ENCODE measurements around the gene EAF1. TPM values are rescaled to one million over a fixed set of nuclear protein-coding genes. Genes with fewer than 3 reads are reported as not detected.

The EAF1 gene
- total and polyA plus RNA-seq, 7 donors, result 7.2 to 17.8 (median 11.8) TPM

DNA sequence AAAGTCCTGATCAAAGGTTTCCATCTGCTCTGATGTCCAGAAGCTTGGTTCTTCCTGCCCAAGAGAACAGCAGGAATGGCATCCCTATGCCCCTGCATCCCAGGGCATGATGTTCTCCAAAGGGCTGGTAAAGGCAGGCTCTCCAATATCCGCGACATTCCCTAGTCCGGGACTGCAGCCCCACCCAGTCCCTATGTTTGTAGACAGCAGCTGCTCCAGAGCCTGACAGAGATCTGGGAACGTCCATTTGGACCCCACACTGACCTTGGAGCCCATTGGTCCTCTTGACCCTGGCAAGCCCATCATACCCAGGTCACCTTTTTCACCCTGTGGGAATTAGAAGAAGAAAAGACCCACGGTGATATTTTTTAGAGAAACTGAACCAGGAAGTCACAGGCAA lies 47.8 kb downstream of the EAF1 start:
- 30 to 56% methylated on average over 5 of the region's 5 CpGs for WGBS, 2 donors
- intact Hi-C loops (cut with DNase I), result no loop called here
- H3K4me1 ChIP-seq, result no peaks in the 10 kb centered on the region
- no peak overlapping the region for H3K27ac ChIP-seq
- TF ChIP-seq, protein P1, sequence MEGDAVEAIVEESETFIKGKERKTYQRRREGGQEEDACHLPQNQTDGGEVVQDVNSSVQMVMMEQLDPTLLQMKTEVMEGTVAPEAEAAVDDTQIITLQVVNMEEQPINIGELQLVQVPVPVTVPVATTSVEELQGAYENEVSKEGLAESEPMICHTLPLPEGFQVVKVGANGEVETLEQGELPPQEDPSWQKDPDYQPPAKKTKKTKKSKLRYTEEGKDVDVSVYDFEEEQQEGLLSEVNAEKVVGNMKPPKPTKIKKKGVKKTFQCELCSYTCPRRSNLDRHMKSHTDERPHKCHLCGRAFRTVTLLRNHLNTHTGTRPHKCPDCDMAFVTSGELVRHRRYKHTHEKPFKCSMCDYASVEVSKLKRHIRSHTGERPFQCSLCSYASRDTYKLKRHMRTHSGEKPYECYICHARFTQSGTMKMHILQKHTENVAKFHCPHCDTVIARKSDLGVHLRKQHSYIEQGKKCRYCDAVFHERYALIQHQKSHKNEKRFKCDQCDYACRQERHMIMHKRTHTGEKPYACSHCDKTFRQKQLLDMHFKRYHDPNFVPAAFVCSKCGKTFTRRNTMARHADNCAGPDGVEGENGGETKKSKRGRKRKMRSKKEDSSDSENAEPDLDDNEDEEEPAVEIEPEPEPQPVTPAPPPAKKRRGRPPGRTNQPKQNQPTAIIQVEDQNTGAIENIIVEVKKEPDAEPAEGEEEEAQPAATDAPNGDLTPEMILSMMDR (IDR thresholded peaks at IDR 0.05), result no peak
- TF ChIP-seq POLR2AphosphoS5 (IDR thresholded peaks at IDR 0.05) (no peak), POLR2A (IDR thresholded peaks at IDR 0.05) (no peak), EP300 (IDR thresholded peaks at IDR 0.05) (no peak)
- no peaks in the 10 kb centered on the region for H3K36me3 ChIP-seq
- H3K9me3 ChIP-seq, result no peaks in the 10 kb centered on the region
- H3K4me3 ChIP-seq, result no peak overlapping the region
- DNase-seq, result no peak
- H3K27me3 ChIP-seq, result no peaks in the 10 kb centered on the region

DNA sequence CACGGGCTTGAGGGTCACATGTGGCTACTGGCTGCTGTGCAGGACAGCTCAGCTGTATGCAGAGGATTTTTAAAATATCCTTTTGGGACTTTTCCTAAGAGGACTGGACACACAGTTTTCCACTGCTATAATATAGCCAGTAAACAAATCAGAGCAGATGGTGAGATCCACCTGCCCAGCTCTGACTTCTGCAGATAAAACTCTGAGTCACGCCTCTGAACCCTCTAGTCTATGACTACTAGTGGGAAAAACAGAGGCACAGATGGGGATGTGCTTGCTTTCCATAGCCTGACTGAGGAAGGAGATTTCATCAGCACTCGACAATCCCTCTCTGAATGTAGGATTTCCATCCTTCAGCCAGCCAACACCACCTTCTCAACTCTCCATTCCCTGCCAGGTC lies 49.0 kb downstream of the EAF1 start:
- intact Hi-C loops (cut with DNase I), result no loop called here
- TF ChIP-seq POLR2AphosphoS5 (IDR thresholded peaks at IDR 0.05) (no peak), EP300 (IDR thresholded peaks at IDR 0.05) (no peak), POLR2A (IDR thresholded peaks at IDR 0.05) (no peak)
- TF ChIP-seq, protein P1 (IDR thresholded peaks at IDR 0.05), result no peak
- Histone ChIP-seq H3K27ac (no peak overlapping the region), H3K36me3 (no peaks in the 10 kb centered on the region), H3K4me1 (no peaks in the 10 kb centered on the region), H3K4me3 (no peak overlapping the region), H3K27me3 (no peaks in the 10 kb centered on the region), H3K9me3 (no peaks in the 10 kb centered on the region)
- 74 to 75% methylated on average over 3 of the region's 3 CpGs for WGBS, 2 donors
- no peak for DNase-seq

DNA sequence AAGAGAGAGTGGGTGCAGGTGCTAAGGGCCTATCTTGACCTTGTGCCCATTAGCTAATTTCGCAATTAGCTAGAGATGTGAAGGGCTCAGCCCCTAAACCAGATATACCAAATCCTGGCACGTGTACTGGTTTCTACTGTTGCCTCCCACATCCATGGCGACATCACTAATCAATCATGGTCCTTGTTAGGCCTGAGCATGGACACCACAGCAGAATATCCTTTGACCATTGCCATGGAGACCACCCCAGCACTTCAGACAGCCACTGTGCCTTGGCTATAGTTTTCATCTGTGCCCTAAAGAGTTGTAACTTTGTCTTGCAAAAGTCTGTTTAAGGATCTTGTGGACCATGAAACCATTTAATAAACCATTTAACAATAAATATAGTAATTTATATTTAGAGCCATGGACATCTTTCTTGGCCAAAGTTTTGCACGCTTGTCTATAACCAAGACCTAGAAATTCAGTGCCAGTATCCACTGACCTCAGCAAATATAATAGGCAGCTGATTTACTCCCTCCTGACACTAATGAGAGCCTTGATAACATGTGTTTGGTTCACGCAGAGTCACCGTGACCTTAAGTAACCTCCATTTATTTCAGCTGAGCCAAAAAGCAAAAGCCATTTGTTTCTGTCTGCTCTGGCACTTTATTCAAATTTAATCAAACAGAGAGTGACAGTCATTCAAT lies 50.7 kb downstream of the EAF1 start:
- TF ChIP-seq POLR2AphosphoS5 (IDR thresholded peaks at IDR 0.05), result no peak
- TF ChIP-seq POLR2A (IDR thresholded peaks at IDR 0.05), result no peak
- TF ChIP-seq, protein P1 (IDR thresholded peaks at IDR 0.05), result no peak
- TF ChIP-seq EP300 (IDR thresholded peaks at IDR 0.05), result no peak
- no peaks in the 10 kb centered on the region for H3K27me3 ChIP-seq
- no peaks in the 10 kb centered on the region for H3K9me3 ChIP-seq
- H3K27ac ChIP-seq, result no peak overlapping the region
- WGBS, 2 donors, result 73 to 86% methylated on average over 6 of the region's 6 CpGs
- intact Hi-C loops (cut with DNase I), result no loop called here
- H3K36me3 ChIP-seq, result no peaks in the 10 kb centered on the region
- no peaks in the 10 kb centered on the region for H3K4me1 ChIP-seq
- DNase-seq, result no peak
- no peak overlapping the region for H3K4me3 ChIP-seq

DNA sequence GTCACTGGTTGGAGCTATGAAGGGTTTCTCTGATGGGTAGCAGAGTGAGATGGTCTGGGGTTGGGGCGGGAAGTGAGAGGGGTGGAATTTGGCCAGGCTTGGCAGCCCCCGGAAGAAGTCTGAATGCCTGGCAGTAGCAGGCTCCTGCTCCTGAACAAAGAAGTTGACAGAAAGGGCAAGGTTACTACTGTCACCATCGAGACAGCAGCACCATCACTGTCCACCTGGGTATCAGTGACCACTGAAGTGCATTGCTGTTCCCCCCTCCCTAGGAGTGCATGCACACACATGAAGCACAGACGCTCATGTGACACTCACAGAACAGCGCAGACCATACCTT lies 51.2 kb downstream of the EAF1 start:
- intact Hi-C loops (cut with DNase I), result no loop called here
- WGBS, 2 donors, result 94 to 97% methylated on average over 5 of the region's 5 CpGs
- Histone ChIP-seq H3K9me3 (no peaks in the 10 kb centered on the region), H3K27ac (no peak overlapping the region), H3K27me3 (no peaks in the 10 kb centered on the region), H3K4me1 (no peaks in the 10 kb centered on the region), H3K36me3 (no peaks in the 10 kb centered on the region), H3K4me3 (no peak overlapping the region)
- TF ChIP-seq EP300 (IDR thresholded peaks at IDR 0.05), result no peak
- TF ChIP-seq, protein P1 (IDR thresholded peaks at IDR 0.05), result no peak
- no peak for DNase-seq
